ENCODE results near the gene NBPF6.
"Not testable (repeated sequence)": the region's sequence is repeated elsewhere in the genome, so short reads cannot be mapped to it uniquely, and the experiment has no call there.

Gene NBPF6

DNA sequence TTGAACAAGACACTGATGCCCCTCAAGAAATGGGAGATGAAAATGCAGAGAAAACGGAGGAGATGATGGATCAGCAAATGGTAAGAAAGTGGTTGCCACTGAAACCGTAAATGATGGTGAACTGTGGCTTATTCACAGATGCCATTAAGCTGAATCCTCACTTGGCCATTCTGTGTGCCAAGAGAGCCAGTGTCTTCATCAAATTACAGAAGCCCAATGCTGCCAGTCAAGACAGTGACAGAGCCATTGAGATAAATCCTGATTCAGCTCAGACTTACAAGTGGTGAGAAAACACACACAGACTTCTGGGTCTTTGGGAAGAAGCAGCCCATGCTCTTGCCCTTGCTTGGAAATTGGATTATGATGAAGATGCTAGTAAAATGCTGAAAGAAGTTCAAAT, 52.5 kb downstream of the NBPF6 start:
- no peak for DNase-seq

GRCh38 chr1:108503062-108503733, 53.1 kb downstream of the NBPF6 start:
- no peak for DNase-seq

DNA sequence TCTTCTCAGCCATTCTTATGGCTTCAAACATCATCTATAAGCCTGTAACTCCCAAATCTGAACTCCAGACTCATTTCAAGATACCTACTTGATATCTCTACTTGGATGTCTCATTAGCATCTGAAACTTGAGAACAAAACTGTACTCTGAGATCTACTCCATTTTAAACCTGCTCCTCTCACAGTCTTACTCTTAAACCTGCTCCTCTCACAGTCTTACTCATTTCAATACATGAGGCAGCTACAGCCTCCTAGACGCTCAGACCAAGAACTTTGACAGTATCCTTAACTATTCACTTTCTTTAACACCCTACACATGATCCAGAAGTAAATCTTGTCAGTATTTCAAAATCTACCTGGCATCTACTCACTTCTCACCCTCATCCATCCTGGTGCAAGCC, 54.3 kb downstream of the NBPF6 start:
- DNase-seq: no peak

GRCh38 chr1:108505763-108506070, 55.6 kb downstream of the NBPF6 start:
- DNase-seq: no peak

- DNase-seq: no peak
Observed at GRCh38 chr1:108511764-108512163, 61.6 kb downstream of the NBPF6 start.

- no peak for DNase-seq
Observed at GRCh38 chr1:108512239-108513043, 62.3 kb downstream of the NBPF6 start.

GRCh38 chr1:108513044-108513415, 62.9 kb downstream of the NBPF6 start:
- DNase-seq: no peak

- DNase-seq: not testable (repeated sequence)
Observed at GRCh38 chr1:108513914-108514313, 63.8 kb downstream of the NBPF6 start.

DNA sequence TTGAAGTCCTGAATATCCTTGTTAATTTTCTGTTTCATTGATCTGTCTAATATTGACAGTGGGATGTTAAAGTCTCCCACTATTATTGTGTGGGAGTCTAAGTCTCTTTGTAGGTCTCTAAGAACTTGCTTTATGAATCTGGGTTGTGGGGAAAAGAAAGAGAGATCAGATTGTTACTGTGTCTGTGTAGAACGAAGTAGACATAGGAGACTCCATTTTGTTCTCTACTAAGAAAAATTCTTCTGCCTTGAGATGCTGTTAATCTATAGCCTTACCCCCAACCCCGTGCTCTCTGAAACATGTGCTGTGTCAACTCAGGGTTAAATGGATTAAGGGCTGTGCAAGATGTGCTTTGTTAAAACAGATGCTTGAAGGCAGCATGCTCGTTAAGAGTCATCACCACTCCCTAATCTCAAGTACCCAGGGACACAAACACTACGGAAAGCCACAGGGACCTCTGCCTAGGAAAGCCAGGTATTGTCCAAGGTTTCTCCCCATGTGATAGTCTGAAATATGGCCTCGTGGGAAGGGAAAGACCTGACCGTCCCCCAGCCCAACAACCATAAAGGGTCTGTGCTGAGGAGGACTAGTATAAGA, 67.3 kb downstream of the NBPF6 start:
- DNase-seq: not testable (repeated sequence)
